Astrocyte (in vitro differentiated cells and primary cell): Measurements from ENCODE around the gene GRIK1. TPM values are rescaled to one million over a fixed set of nuclear protein-coding genes. Genes with fewer than 3 reads are reported as not detected.

Source experiments
- DNase-seq: peaks from one replicate; pipeline ENCODE4 v3.0.0-alpha.2; 2010; ENCODE audit warnings: low read depth
- FAIRE-seq: peaks from 2 replicates; lab custom pipeline; 2011; peaks lifted over from hg19 to GRCh38; lab: Jason Lieb, UNC
- H2AFZ ChIP-seq: 2 replicates; pipeline ENCODE4 v1.6.0; 2012; ENCODE audit warnings: low read depth, low read length, inconsistent platforms
- H3K27ac ChIP-seq: 2 replicates; pipeline ENCODE4 v1.5.1; 2011; ENCODE audit warnings: low read depth, low read length, inconsistent platforms
- H3K27me3 ChIP-seq: 2 replicates; pipeline ENCODE4 v1.6.0; 2011; ENCODE audit warnings: low read length, inconsistent platforms; ENCODE audit not compliant: insufficient read depth
- H3K36me3 ChIP-seq: 2 replicates; pipeline ENCODE4 v1.5.1; 2011; ENCODE audit warnings: low read length, inconsistent platforms; ENCODE audit not compliant: insufficient read depth
- H3K4me1 ChIP-seq: 2 replicates; pipeline ENCODE4 v1.5.1; 2011; ENCODE audit warnings: low read length, inconsistent platforms; ENCODE audit not compliant: insufficient read depth
- H3K4me2 ChIP-seq: 2 replicates; pipeline ENCODE4 v1.6.0; 2012; ENCODE audit warnings: low read length, inconsistent platforms
- H3K4me3 ChIP-seq: 2 replicates; pipeline ENCODE4 v1.5.1; 2011; ENCODE audit warnings: low read depth, mild to moderate bottlenecking, low read length, inconsistent platforms; ENCODE audit not compliant: insufficient read depth
- H3K79me2 ChIP-seq: 2 replicates; pipeline ENCODE4 v1.6.0; 2012; ENCODE audit warnings: mild to moderate bottlenecking, low read length, inconsistent platforms; ENCODE audit not compliant: insufficient read depth
- H3K9ac ChIP-seq: 2 replicates; pipeline ENCODE4 v1.6.0; 2012; ENCODE audit warnings: mild to moderate bottlenecking, low read length, inconsistent platforms
- H3K9me3 ChIP-seq: 2 replicates; pipeline ENCODE4 v1.5.1; 2012; ENCODE audit warnings: low read depth, mild to moderate bottlenecking, low read length, inconsistent platforms; ENCODE audit not compliant: insufficient read depth
- H4K20me1 ChIP-seq: 2 replicates; pipeline ENCODE4 v1.6.0; 2012; ENCODE audit warnings: low read length, inconsistent platforms; ENCODE audit not compliant: insufficient read depth
- H3K27ac Mint-ChIP-seq: one replicate; pipeline ENCODE4 v1.8.0; 2021; ENCODE audit warnings: mild to moderate bottlenecking, mixed read lengths; ENCODE audit not compliant: unreplicated experiment
- H3K27me3 Mint-ChIP-seq: one replicate; pipeline ENCODE4 v1.8.0; 2021; ENCODE audit warnings: low read depth, mixed read lengths; ENCODE audit not compliant: unreplicated experiment
- H3K36me3 Mint-ChIP-seq: one replicate; pipeline ENCODE4 v1.8.0; 2021; ENCODE audit warnings: low read depth, mixed read lengths; ENCODE audit not compliant: unreplicated experiment
- H3K4me1 Mint-ChIP-seq: one replicate; pipeline ENCODE4 v1.8.0; 2021; ENCODE audit warnings: low read depth, mixed read lengths; ENCODE audit not compliant: unreplicated experiment
- H3K4me3 Mint-ChIP-seq: one replicate; pipeline ENCODE4 v1.8.0; 2021; ENCODE audit warnings: mild to moderate bottlenecking, moderate library complexity, mixed read lengths; ENCODE audit not compliant: unreplicated experiment
- H3K9me3 Mint-ChIP-seq: one replicate; pipeline ENCODE4 v1.8.0; 2021; ENCODE audit warnings: mild to moderate bottlenecking, mixed read lengths; ENCODE audit not compliant: unreplicated experiment
- CTCF ChIP-seq: IDR thresholded peaks from 2 replicates; pipeline ENCODE4 v1.5.1; 2011; ENCODE audit warnings: low read depth, mild to moderate bottlenecking, inconsistent platforms, low read length, moderate library complexity; ENCODE audit not compliant: insufficient read depth
- EZH2 ChIP-seq: IDR thresholded peaks from 2 replicates; pipeline ENCODE4 v1.6.1; 2012; ENCODE audit warnings: mild to moderate bottlenecking, low read length, inconsistent platforms; ENCODE audit not compliant: insufficient read depth
- total RNA-seq: library from RNA; stranded (reverse); gene quantifications from 2 replicates; pipeline ENCODE4 v1.2.1, GENCODE V29; 2021

Gene GRIK1
- total RNA-seq, 1 donor from 2014 or later: not detected

DNA sequence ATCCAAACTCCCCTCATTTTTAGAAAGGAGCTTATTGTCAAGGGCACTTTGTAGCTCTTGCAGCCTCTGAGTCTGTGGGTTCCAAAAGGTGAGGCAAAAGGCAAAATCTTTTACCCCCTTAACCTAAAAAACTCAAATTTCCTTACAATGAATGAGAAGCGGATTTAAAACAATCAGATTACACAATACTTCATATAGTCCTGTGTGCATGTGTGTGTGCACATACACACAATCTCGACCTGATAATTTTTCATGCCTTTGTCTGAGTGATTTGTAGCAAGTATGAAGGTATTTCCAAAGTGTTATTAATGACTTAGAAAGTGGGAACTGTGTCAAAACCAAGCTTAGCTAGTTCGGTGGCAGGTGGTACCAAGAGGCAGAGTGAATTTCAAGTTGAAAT is 42.9 kb downstream of the GRIK1 start:
- Mint-ChIP-seq H3K27me3 (no peaks in the 10 kb centered on the region), H3K4me3 (no peak overlapping the region), H3K4me1 (no peaks in the 10 kb centered on the region), H3K27ac (no peak overlapping the region), H3K9me3 (peaks cover 2% of the 10 kb centered on the region), H3K36me3 (no peaks in the 10 kb centered on the region)
- TF ChIP-seq EZH2: no peak
- TF ChIP-seq CTCF: no peak
- FAIRE-seq (no peak), DNase-seq (no peak)
- Histone ChIP-seq H3K36me3 (no peaks in the 10 kb centered on the region), H3K4me3 (no peak overlapping the region), H3K9ac (no peak overlapping the region), H3K27ac (no peak overlapping the region), H2AFZ (no peak overlapping the region), H3K9me3 (no peaks in the 10 kb centered on the region), H3K27me3 (no peaks in the 10 kb centered on the region), H3K4me1 (no peaks in the 10 kb centered on the region), H3K79me2 (no peaks in the 10 kb centered on the region), H4K20me1 (no peaks in the 10 kb centered on the region), H3K4me2 (no peak overlapping the region)

DNA sequence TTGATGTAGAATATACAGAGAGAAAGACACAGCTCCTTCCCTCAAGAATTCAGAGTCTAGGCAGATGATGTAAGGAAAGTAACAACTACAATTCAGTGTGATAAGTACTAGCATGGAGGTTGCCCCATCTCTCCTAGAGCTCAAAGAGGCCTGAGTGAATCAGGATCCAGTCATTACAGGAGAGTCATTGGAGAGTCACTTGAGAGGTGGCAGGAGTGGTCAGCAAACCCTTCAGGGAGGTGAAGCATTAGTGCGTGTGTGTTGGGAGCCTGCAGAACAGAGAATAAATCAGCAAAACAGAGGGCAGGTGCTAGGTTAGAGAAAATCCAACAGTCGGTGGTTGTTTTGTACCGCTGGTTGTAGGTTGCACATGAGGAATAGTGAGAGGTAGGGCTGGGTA is 46.1 kb downstream of the GRIK1 start:
- Histone ChIP-seq H4K20me1 (no peaks in the 10 kb centered on the region), H3K79me2 (no peaks in the 10 kb centered on the region), H3K4me2 (no peak overlapping the region), H3K36me3 (no peaks in the 10 kb centered on the region), H2AFZ (no peak overlapping the region), H3K27ac (no peak overlapping the region), H3K4me3 (no peak overlapping the region), H3K9ac (no peak overlapping the region), H3K27me3 (no peaks in the 10 kb centered on the region), H3K9me3 (no peaks in the 10 kb centered on the region), H3K4me1 (no peaks in the 10 kb centered on the region)
- FAIRE-seq (no peak), DNase-seq (no peak)
- H3K27me3 Mint-ChIP-seq: no peaks in the 10 kb centered on the region
- H3K4me1 Mint-ChIP-seq: no peaks in the 10 kb centered on the region
- H3K27ac Mint-ChIP-seq: no peak overlapping the region
- H3K36me3 Mint-ChIP-seq: no peaks in the 10 kb centered on the region
- no peak overlapping the region for H3K4me3 Mint-ChIP-seq
- peaks cover 2% of the 10 kb centered on the region for H3K9me3 Mint-ChIP-seq
- TF ChIP-seq EZH2 (no peak), CTCF (no peak)

- no peak for TF ChIP-seq CTCF
- no peak for TF ChIP-seq EZH2
- no peak overlapping the region for H3K4me2 ChIP-seq
- FAIRE-seq: no peak
- H4K20me1 ChIP-seq: no peaks in the 10 kb centered on the region
- Mint-ChIP-seq H3K27ac (no peak overlapping the region), H3K36me3 (no peaks in the 10 kb centered on the region), H3K4me1 (no peaks in the 10 kb centered on the region), H3K27me3 (no peaks in the 10 kb centered on the region), H3K9me3 (peaks cover 2% of the 10 kb centered on the region), H3K4me3 (no peak overlapping the region)
- H3K4me3 ChIP-seq: no peak overlapping the region
- no peaks in the 10 kb centered on the region for H3K27me3 ChIP-seq
- no peak for DNase-seq
- no peak overlapping the region for H2AFZ ChIP-seq
- no peaks in the 10 kb centered on the region for H3K36me3 ChIP-seq
- H3K9me3 ChIP-seq: no peaks in the 10 kb centered on the region
- H3K79me2 ChIP-seq: no peaks in the 10 kb centered on the region
- H3K4me1 ChIP-seq: no peaks in the 10 kb centered on the region
- no peak overlapping the region for H3K9ac ChIP-seq
- no peak overlapping the region for H3K27ac ChIP-seq
These were observed 47.4 kb downstream of the GRIK1 start for GRCh38 chr21:29892379-29892778.
